Brain microvascular endothelial cell (primary cell): ENCODE results near the gene PHF21A.

Source experiments
- DNase-seq: peaks from one replicate; pipeline ENCODE4 v3.0.0-alpha.2; 2020
- H3K27ac ChIP-seq: fragments of 250-450 bp; sonication (Bioruptor Pico); 2 replicates; pipeline ENCODE4 v1.5.1; 2020; ENCODE audit warnings: mild to moderate bottlenecking, moderate library complexity
- H3K27me3 ChIP-seq: fragments of 250-450 bp; sonication (Bioruptor Pico); replicated peaks from 2 replicates; pipeline ENCODE4 v1.5.1; 2020; ENCODE audit warnings: mild to moderate bottlenecking
- H3K36me3 ChIP-seq: fragments of 250-450 bp; sonication (Bioruptor Pico); replicated peaks from 2 replicates; pipeline ENCODE4 v1.5.1; 2020; ENCODE audit warnings: mild to moderate bottlenecking
- H3K4me3 ChIP-seq: 2 replicates; pipeline ENCODE4 v1.5.1; 2011; ENCODE audit warnings: low read depth, mild to moderate bottlenecking, control low read depth, low read length, moderate library complexity
- CTCF ChIP-seq: IDR thresholded peaks from 2 replicates; pipeline ENCODE4 v1.5.1; 2011; ENCODE audit warnings: low read depth, mild to moderate bottlenecking, moderate library complexity, low read length, control low read depth, inconsistent platforms; ENCODE audit errors: missing control alignments
- in situ Hi-C: cut with HindIII; loops from 2 replicates; pipeline ENCODE4 v1.10.0; 2017; ENCODE audit warnings: low sequenced_read_pairs, low pct_ligation_motif_present

PHF21A gene

GRCh38 chr11:45960387-45961095 is 160.7 kb downstream of the PHF21A start:
- H3K27me3 ChIP-seq: no peaks in the 10 kb centered on the region
- TF ChIP-seq CTCF: no peak
- H3K27ac ChIP-seq: no peak overlapping the region
- peaks cover 13% of the 10 kb centered on the region for H3K36me3 ChIP-seq
- H3K4me3 ChIP-seq: no peak overlapping the region
- in situ Hi-C loops: no loop called here
- no peak for DNase-seq

GRCh38 chr11:45959851-45960250 is 161.4 kb downstream of the PHF21A start:
- in situ Hi-C loops: no loop called here
- H3K36me3 ChIP-seq: peaks cover 9% of the 10 kb centered on the region

GRCh38 chr11:45949992-45950407 is 171.3 kb downstream of the PHF21A start:
- peaks cover 43% of the 10 kb centered on the region for H3K36me3 ChIP-seq
- no peaks in the 10 kb centered on the region for H3K27me3 ChIP-seq
- H3K4me3 ChIP-seq: no peak overlapping the region
- no peak for DNase-seq
- no peak for TF ChIP-seq CTCF
- no peak overlapping the region for H3K27ac ChIP-seq
- in situ Hi-C loops: no loop called here

More at GRCh38 chr11:45959851-45960250, 161.4 kb downstream of the PHF21A start:
- Histone ChIP-seq H3K27me3 (no peaks in the 10 kb centered on the region), H3K27ac (no peak overlapping the region), H3K4me3 (no peak overlapping the region)
- no peak for DNase-seq
- no peak for TF ChIP-seq CTCF

GRCh38 chr11:45948356-45948755 is 172.9 kb downstream of the PHF21A start:
- TF ChIP-seq CTCF: no peak
- Histone ChIP-seq H3K36me3 (peaks cover 46% of the 10 kb centered on the region), H3K27ac (no peak overlapping the region), H3K4me3 (no peak overlapping the region), H3K27me3 (no peaks in the 10 kb centered on the region)
- in situ Hi-C loops: no loop called here
- no peak for DNase-seq

GRCh38 chr11:45947885-45948284 is 173.4 kb downstream of the PHF21A start:
- no peak for TF ChIP-seq CTCF
- Histone ChIP-seq H3K4me3 (no peak overlapping the region), H3K27me3 (no peaks in the 10 kb centered on the region), H3K27ac (no peak overlapping the region), H3K36me3 (peaks cover 43% of the 10 kb centered on the region)
- in situ Hi-C loops: no loop called here
- no peak for DNase-seq
